ENCODE data around the gene MTG2.

MTG2 gene

GRCh38 chr20:62186887-62187866 is 4.3 kb downstream of the MTG2 start:
- DNase-seq: peak; percentile 6 to 34

GRCh38 chr20:62190639-62191411 is 8.0 kb downstream of the MTG2 start:
- no peak for DNase-seq

GRCh38 chr20:62191781-62192559 is 9.1 kb downstream of the MTG2 start:
- no peak for DNase-seq

- DNase-seq: no peak
Measured at GRCh38 chr20:62192635-62193034, 9.8 kb downstream of the MTG2 start.

GRCh38 chr20:62193079-62194025 is 10.5 kb downstream of the MTG2 start:
- DNase-seq: no peak

GRCh38 chr20:62195075-62195405 is 12.2 kb downstream of the MTG2 start:
- no peak for DNase-seq

GRCh38 chr20:62195736-62196135 is 12.9 kb downstream of the MTG2 start:
- DNase-seq: no peak

GRCh38 chr20:62196286-62196685 is 13.5 kb downstream of the MTG2 start:
- no peak for DNase-seq

- no peak for DNase-seq
Measured at GRCh38 chr20:62197311-62197710, 14.5 kb downstream of the MTG2 start.

- DNase-seq: no peak
Measured at GRCh38 chr20:62197801-62198200, 15.0 kb downstream of the MTG2 start.

GRCh38 chr20:62198496-62198895 is 15.7 kb downstream of the MTG2 start:
- no peak for DNase-seq

GRCh38 chr20:62198931-62199330 is 16.1 kb downstream of the MTG2 start:
- no peak for DNase-seq

- DNase-seq: no peak
Measured at GRCh38 chr20:62200491-62201172, 17.8 kb downstream of the MTG2 start.

- DNase-seq: no peak
Measured at GRCh38 chr20:62201173-62202082, 18.6 kb downstream of the MTG2 start.

GRCh38 chr20:62202083-62202395 is 19.2 kb downstream of the MTG2 start:
- no peak for DNase-seq

GRCh38 chr20:62202676-62203377 is 20.0 kb downstream of the MTG2 start:
- no peak for DNase-seq

GRCh38 chr20:62203378-62204030 is 20.7 kb downstream of the MTG2 start:
- DNase-seq: no peak

GRCh38 chr20:62205618-62206387 is 23.0 kb downstream of the MTG2 start:
- DNase-seq: no peak
